SK-N-SH (cell line): ENCODE measurements around the gene IGFL4. TPM values are rescaled to one million over a fixed set of nuclear protein-coding genes. Genes with fewer than 3 reads are reported as not detected.

ENCODE experiments used
- CTCF ChIA-PET: fragments of 300-600, 350-600 bp; formaldehyde crosslinking; extraction: SDS; loops from one replicate; lab custom pipeline; 2021; lab: Yijun Ruan, JAX
- POLR2A ChIA-PET: fragments of 350-600 bp; sonication (Branson Sonifier 250); formaldehyde crosslinking; extraction: SDS; loops from one replicate; lab custom pipeline; 2020; ENCODE audit warnings: antibody characterized with exemption, inconsistent platforms; lab: Yijun Ruan, JAX
- DNase-seq: peaks from one replicate; pipeline ENCODE4 v3.0.0; 2012
- H2AFZ ChIP-seq: fragments of 200-600 bp; sonication (generic); 2 replicates; pipeline ENCODE4 v1.8.1; 2016; ENCODE audit warnings: antibody characterized with exemption, mild to moderate bottlenecking, low read depth
- H3F3A ChIP-seq: fragments of 200-600 bp; sonication (generic); replicated peaks from 2 replicates; pipeline ENCODE3; 2016; ENCODE audit warnings: antibody characterized with exemption, mild to moderate bottlenecking; ENCODE audit not compliant: insufficient read depth
- H3K27ac ChIP-seq, 2 experiments: fragments of 200-500 bp in 1 of 2; fragments of 200-600 bp in 1 of 2; sonication (Bioruptor generic) in 1 of 2; sonication (generic), shearing (Covaris generic) in 1 of 2; 2 replicates each; pipeline versions ENCODE4 v1.5.1 to v1.6.1; 2014 to 2016; ENCODE audit warnings: low read depth in 2 of 2, inconsistent platforms in 1 of 2, low read length in 1 of 2, mild to moderate bottlenecking in 1 of 2, mixed read lengths in 1 of 2
- H3K27me3 ChIP-seq: fragments of 200-600 bp; sonication (generic), shearing (Covaris generic); 2 replicates; pipeline ENCODE4 v1.6.1; 2016; ENCODE audit warnings: mixed run types; ENCODE audit not compliant: insufficient read depth
- H3K36me3 ChIP-seq, 2 experiments: fragments of 200-500 bp in 1 of 2; fragments of 200-600 bp in 1 of 2; sonication (Bioruptor generic) in 1 of 2; sonication (generic) in 1 of 2; replicated peaks in 1 of 2; 2 replicates each; pipeline versions ENCODE3 to v1.5.1; 2014 to 2016; ENCODE audit warnings: low read length in 1 of 2, mild to moderate bottlenecking in 1 of 2; ENCODE audit not compliant: insufficient read depth in 2 of 2, control insufficient read depth in 1 of 2
- H3K4me1 ChIP-seq, 2 experiments: fragments of 200-500 bp in 1 of 2; fragments of 200-600 bp in 1 of 2; sonication (Bioruptor generic) in 1 of 2; sonication (generic), shearing (Covaris generic) in 1 of 2; 2 replicates each; pipeline versions ENCODE4 v1.5.1 to v1.6.1; 2014 to 2016; ENCODE audit warnings: low read depth in 1 of 2, low read length in 1 of 2, mixed run types in 1 of 2; ENCODE audit not compliant: insufficient read depth in 2 of 2, control insufficient read depth in 1 of 2
- H3K4me2 ChIP-seq: fragments of 200-600 bp; sonication (generic), shearing (Covaris generic); 2 replicates; pipeline ENCODE4 v1.6.1; 2017; ENCODE audit warnings: mixed run types
- H3K4me3 ChIP-seq, 2 experiments: fragments of 200-500 bp in 1 of 2; fragments of 200-600 bp in 1 of 2; sonication (Bioruptor generic) in 1 of 2; sonication (generic), shearing (Covaris generic) in 1 of 2; 2 replicates each; pipeline versions ENCODE4 v1.5.1 to v1.8.1; 2014 to 2016; ENCODE audit warnings: low read depth in 2 of 2, inconsistent platforms in 1 of 2, low read length in 1 of 2, mild to moderate bottlenecking in 1 of 2, mixed read lengths in 1 of 2, moderate library complexity in 1 of 2
- H3K79me2 ChIP-seq: fragments of 200-600 bp; sonication (generic); 2 replicates; pipeline ENCODE4 v1.8.1; 2017; ENCODE audit warnings: mild to moderate bottlenecking; ENCODE audit not compliant: insufficient read depth
- H3K9ac ChIP-seq: fragments of 200-600 bp; sonication (generic); 2 replicates; pipeline ENCODE4 v1.6.1; 2017; ENCODE audit warnings: mixed run types
- H3K9me2 ChIP-seq: fragments of 200-600 bp; sonication (generic); 2 replicates; pipeline ENCODE4 v1.6.1; 2017; ENCODE audit warnings: mixed run types
- H3K9me3 ChIP-seq: fragments of 200-600 bp; sonication (generic); 2 replicates; pipeline ENCODE4 v1.6.1; 2017; ENCODE audit warnings: mixed run types, mild to moderate bottlenecking, moderate library complexity
- H4K20me1 ChIP-seq: fragments of 200-600 bp; sonication (generic); 2 replicates; pipeline ENCODE4 v1.6.1; 2017; ENCODE audit warnings: mild to moderate bottlenecking, mixed run types; ENCODE audit not compliant: insufficient read depth
- EP300 ChIP-seq, 2 experiments: IDR thresholded peaks; 2 replicates each; pipeline versions ENCODE4 v1.4.0 to v1.6.1; 2012; ENCODE audit warnings: borderline replicate concordance in 1 of 2, low read depth in 1 of 2, low read length in 1 of 2
- EZH2phosphoT487 ChIP-seq: fragments of 200-600 bp; sonication (generic); IDR thresholded peaks from 2 replicates; pipeline ENCODE4 v1.6.1; 2017; ENCODE audit warnings: low read depth, mixed run types, mild to moderate bottlenecking, antibody characterized with exemption, moderate library complexity, borderline replicate concordance
- FOSL2 ChIP-seq: IDR thresholded peaks from 2 replicates; pipeline ENCODE4 v1.4.0; 2012; ENCODE audit warnings: low read depth, mild to moderate bottlenecking, moderate library complexity, borderline replicate concordance
- FOXM1 ChIP-seq: IDR thresholded peaks from 2 replicates; pipeline ENCODE4 v1.4.0; 2012; ENCODE audit warnings: low read depth, mild to moderate bottlenecking
- JUND ChIP-seq: IDR thresholded peaks from 2 replicates; pipeline ENCODE4 v1.4.0; 2012
- MAX ChIP-seq: IDR thresholded peaks from 2 replicates; pipeline ENCODE4 v1.4.0; 2012; ENCODE audit warnings: low read depth
- NFIC ChIP-seq: IDR thresholded peaks from 2 replicates; pipeline ENCODE4 v1.4.0; 2012; ENCODE audit warnings: borderline replicate concordance
- PBX3 ChIP-seq: IDR thresholded peaks from 2 replicates; pipeline ENCODE4; 2012
- SIN3A ChIP-seq: IDR thresholded peaks from 2 replicates; pipeline ENCODE4 v1.6.1; 2012; ENCODE audit warnings: low read depth, mild to moderate bottlenecking, low read length, moderate library complexity, borderline replicate concordance
- TAF1 ChIP-seq: IDR thresholded peaks from 2 replicates; pipeline ENCODE4 v1.6.1; 2012; ENCODE audit warnings: low read depth, mild to moderate bottlenecking, low read length, moderate library complexity, borderline replicate concordance
- TCF12 ChIP-seq: IDR thresholded peaks from 2 replicates; pipeline ENCODE4 v1.4.0; 2012
- TEAD4 ChIP-seq: IDR thresholded peaks from 2 replicates; pipeline ENCODE4 v1.4.0; 2012; ENCODE audit warnings: mild to moderate bottlenecking, borderline replicate concordance; ENCODE audit not compliant: insufficient read depth
- YY1 ChIP-seq: IDR thresholded peaks from 2 replicates; pipeline ENCODE4 v1.4.0; 2012; ENCODE audit warnings: low read depth, mild to moderate bottlenecking
- WGBS: methylation state at CpG from one replicate; pipeline ENCODE4 v1.1.6; 2017; ENCODE audit warnings: low lambda C conversion rate; 5-methylcytosine and 5-hydroxymethylcytosine counted together
- polyA plus RNA-seq, 3 experiments: library from polyadenylated mRNA; depleted of rRNA; stranded (reverse); fragments of >200 nt; gene quantifications; 2 replicates each; pipeline ENCODE4 v1.2.3, GENCODE V29; 2012
- TF ChIP-seq, protein P1 (sequence below): IDR thresholded peaks from 2 replicates; pipeline ENCODE4 v1.4.0; 2012; ENCODE audit warnings: low read depth, borderline replicate concordance

Gene IGFL4
- polyA plus RNA-seq, 1 of the 3 experiments (the other 2 are of a cell fraction): not detected

DNA sequence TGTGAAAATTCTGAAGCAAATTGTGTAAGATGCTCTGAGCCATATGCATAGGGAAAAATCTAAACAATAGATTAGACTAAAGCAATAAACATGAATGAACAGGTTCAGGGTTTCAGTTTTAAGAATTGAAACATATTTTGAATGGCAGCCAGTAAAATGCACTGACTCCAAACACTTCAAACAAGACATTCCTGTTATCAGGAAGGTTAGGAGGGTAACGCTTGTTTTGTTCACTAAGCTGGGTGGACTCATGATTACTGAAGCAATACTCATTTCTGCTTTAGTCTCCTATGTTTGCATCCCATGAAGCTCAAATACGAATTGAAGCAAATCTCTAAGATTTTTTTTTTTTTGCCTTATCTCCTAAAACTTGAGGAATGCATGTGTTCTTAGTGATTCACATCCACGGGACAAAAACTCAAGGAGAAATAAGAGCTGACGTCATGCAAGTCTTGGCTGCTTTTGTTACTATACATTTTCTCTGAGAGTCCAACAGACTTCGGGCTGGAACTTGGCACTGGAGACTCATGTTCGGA, 29.1 kb upstream of the IGFL4 start:
- no peaks in the 10 kb centered on the region for H3K36me3 ChIP-seq
- peak in 1 of 2 experiments; percentile 52; a peak in 1 of 4 replicates for TF ChIP-seq EP300 (IDR thresholded peaks at IDR 0.05; ENCODE audit: borderline replicate concordance in 1 of 2, low read depth in 1 of 2, low read length in 1 of 2)
- peak; percentile 74 for TF ChIP-seq JUND
- TF ChIP-seq TAF1: no peak
- TF ChIP-seq, protein P1, sequence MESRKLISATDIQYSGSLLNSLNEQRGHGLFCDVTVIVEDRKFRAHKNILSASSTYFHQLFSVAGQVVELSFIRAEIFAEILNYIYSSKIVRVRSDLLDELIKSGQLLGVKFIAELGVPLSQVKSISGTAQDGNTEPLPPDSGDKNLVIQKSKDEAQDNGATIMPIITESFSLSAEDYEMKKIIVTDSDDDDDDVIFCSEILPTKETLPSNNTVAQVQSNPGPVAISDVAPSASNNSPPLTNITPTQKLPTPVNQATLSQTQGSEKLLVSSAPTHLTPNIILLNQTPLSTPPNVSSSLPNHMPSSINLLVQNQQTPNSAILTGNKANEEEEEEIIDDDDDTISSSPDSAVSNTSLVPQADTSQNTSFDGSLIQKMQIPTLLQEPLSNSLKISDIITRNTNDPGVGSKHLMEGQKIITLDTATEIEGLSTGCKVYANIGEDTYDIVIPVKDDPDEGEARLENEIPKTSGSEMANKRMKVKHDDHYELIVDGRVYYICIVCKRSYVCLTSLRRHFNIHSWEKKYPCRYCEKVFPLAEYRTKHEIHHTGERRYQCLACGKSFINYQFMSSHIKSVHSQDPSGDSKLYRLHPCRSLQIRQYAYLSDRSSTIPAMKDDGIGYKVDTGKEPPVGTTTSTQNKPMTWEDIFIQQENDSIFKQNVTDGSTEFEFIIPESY: no peak
- TF ChIP-seq FOXM1: 0 out of 2 replicates have a peak, but pooled peaks have one; percentile 19
- TF ChIP-seq TCF12: peak; percentile 55
- 0 out of 2 replicates have a peak, but pooled peaks have one; percentile 38 for TF ChIP-seq PBX3
- peak; percentile 67; the same call in 1 of the 2 replicates for TF ChIP-seq FOSL2
- TF ChIP-seq NFIC: peak; percentile 68
- no peak for DNase-seq

GRCh38 chr19:46068345-46069258, 27.8 kb upstream of the IGFL4 start:
- H3K27me3 ChIP-seq: no peaks in the 10 kb centered on the region; the same call in 1 of the 2 replicates
- no peak for DNase-seq
- H2AFZ ChIP-seq: no peak overlapping the region; the same call in 1 of the 2 replicates
- no peak overlapping the region for H3K4me3 ChIP-seq
- POLR2A ChIA-PET: no interaction called here
- peaks cover 0 to 20% of the 10 kb centered on the region in 2 experiments; a peak in 2 of 4 replicates for H3K4me1 ChIP-seq
- no peaks in the 10 kb centered on the region for H4K20me1 ChIP-seq
- H3K9me3 ChIP-seq: no peaks in the 10 kb centered on the region
- H3K9me2 ChIP-seq: no peaks in the 10 kb centered on the region
- 22% methylated on average over 12 of the region's 12 CpGs for WGBS
- no peaks in the 10 kb centered on the region for H3K36me3 ChIP-seq
- H3K9ac ChIP-seq: no peak overlapping the region
- peak overlapping the region; percentile 13; the same call in 1 of the 2 replicates for H3K4me2 ChIP-seq
- H3K79me2 ChIP-seq: no peaks in the 10 kb centered on the region
- H3F3A ChIP-seq: peaks cover 30% of the 10 kb centered on the region
- CTCF ChIA-PET: interaction anchor here (1.7 to 3.9 kb wide), 2 partner anchors 9 to 39 kb away, joined by 10 to 19 read pairs; no protein-coding TSS in a partner anchor
- peak overlapping the region in 1 of 2 experiments; percentile 62; a peak in 1 of 4 replicates for H3K27ac ChIP-seq
- TF ChIP-seq EP300 (IDR thresholded peaks at IDR 0.05; ENCODE audit: borderline replicate concordance in 1 of 2, low read depth in 1 of 2, low read length in 1 of 2) (peak in 1 of 2 experiments; percentile 50; a peak in 1 of 4 replicates), FOSL2 (peak; percentile 67; the same call in 1 of the 2 replicates), PBX3 (peak; percentile 71), EZH2phosphoT487 (no peak), TEAD4 (peak; percentile 54; the same call in 1 of the 2 replicates), JUND (peak; percentile 67), TAF1 (no peak), SIN3A (peak; percentile 32; the same call in 1 of the 2 replicates), YY1 (no peak), MAX (no peak), TCF12 (peak; percentile 70)

More for the DNA sequence above, 29.1 kb upstream of the IGFL4 start:
- Histone ChIP-seq H3K4me3 (no peak overlapping the region), H3K4me2 (peak overlapping the region; percentile 13), H3K79me2 (no peaks in the 10 kb centered on the region), H2AFZ (no peak overlapping the region), H3K9ac (no peak overlapping the region), H3K9me3 (no peaks in the 10 kb centered on the region), H3K27ac (peak overlapping the region in 1 of 2 experiments; percentile 62; a peak in 2 of 4 replicates), H3F3A (peaks cover 32% of the 10 kb centered on the region), H3K27me3 (0 out of 2 replicates have a peak, but pooled peaks cover 5% of the 10 kb centered on the region), H3K9me2 (no peaks in the 10 kb centered on the region), H4K20me1 (no peaks in the 10 kb centered on the region), H3K4me1 (peaks cover 0 to 20% of the 10 kb centered on the region in 2 experiments; a peak in 2 of 4 replicates)
- WGBS: 3% methylated on average over 6 of the region's 6 CpGs
- POLR2A ChIA-PET: no interaction called here
- CTCF ChIA-PET: interaction anchor here (1.2 to 2.1 kb wide), 3 partner anchors 13 to 195 kb away, joined by 3 to 5 read pairs (median 5); no protein-coding TSS in a partner anchor
